GM18519 (cell line): ENCODE results near the gene CSRP1.
A peak's percentile ranks its signal among the peaks of the same experiment; 100 is the strongest.
"Not testable (repeated sequence)": the region's sequence is repeated elsewhere in the genome, so short reads cannot be mapped to it uniquely, and the experiment has no call there.

Experiments used
- ATAC-seq: cut with Tn5 transposase; IDR thresholded peaks from one replicate; pipeline ENCODE4 v1.9.1; 2021; ENCODE audit warnings: mild to moderate bottlenecking, moderate library complexity; ENCODE audit not compliant: unreplicated experiment, low FRiP score

CSRP1 gene

GRCh38 chr1:201481761-201482493, 25.0 kb downstream of the CSRP1 start:
- peak; percentile 58 for ATAC-seq

GRCh38 chr1:201481004-201481380, 25.9 kb downstream of the CSRP1 start:
- no peak for ATAC-seq

- no peak for ATAC-seq
Observed at GRCh38 chr1:201480231-201481003, 26.5 kb downstream of the CSRP1 start.

GRCh38 chr1:201479201-201479730, 27.7 kb downstream of the CSRP1 start:
- no peak for ATAC-seq

GRCh38 chr1:201478666-201479065, 28.3 kb downstream of the CSRP1 start:
- ATAC-seq: not testable (repeated sequence)

GRCh38 chr1:201476670-201477344, 30.1 kb downstream of the CSRP1 start:
- no peak for ATAC-seq

GRCh38 chr1:201475915-201476669, 30.8 kb downstream of the CSRP1 start:
- no peak for ATAC-seq

GRCh38 chr1:201475130-201475529, 31.8 kb downstream of the CSRP1 start:
- ATAC-seq: no peak

- no peak for ATAC-seq
Observed at GRCh38 chr1:201473296-201473695, 33.6 kb downstream of the CSRP1 start.

GRCh38 chr1:201472321-201472720, 34.6 kb downstream of the CSRP1 start:
- not testable (repeated sequence) for ATAC-seq

GRCh38 chr1:201471772-201472171, 35.2 kb downstream of the CSRP1 start:
- ATAC-seq: no peak

- ATAC-seq: no peak
Observed at GRCh38 chr1:201470581-201470980, 36.3 kb downstream of the CSRP1 start.

GRCh38 chr1:201469645-201470074, 37.3 kb downstream of the CSRP1 start:
- ATAC-seq: no peak

- ATAC-seq: peak; percentile 52
Observed at GRCh38 chr1:201468844-201469644, 37.9 kb downstream of the CSRP1 start, which contains the start of gene PHLDA3. Gene PHLDA3 (minus strand): TSS chr1:201469188. CDS start chr1:201468786, 402 bp downstream.

GRCh38 chr1:201468501-201468843, 38.5 kb downstream of the CSRP1 start:
- ATAC-seq: peak; percentile 24

GRCh38 chr1:201466492-201466891, 40.4 kb downstream of the CSRP1 start:
- ATAC-seq: no peak

GRCh38 chr1:201465698-201466290, 41.1 kb downstream of the CSRP1 start:
- ATAC-seq: no peak

GRCh38 chr1:201463071-201463552, 43.8 kb downstream of the CSRP1 start:
- no peak for ATAC-seq
